Upper lobe of left lung (tissue), 4 donors: ENCODE data around the gene ACACB.

ENCODE experiments used
- EP300 ChIP-seq, 4 donors: sonication (generic); formaldehyde crosslinking; IDR thresholded peaks; one replicate each; pipeline ENCODE4 v1.5.1; 2017; ENCODE audit warnings: antibody characterized with exemption in 4 of 4, control low read depth in 2 of 4
- POLR2A ChIP-seq, 4 donors: fragments of 450-650 bp; IDR thresholded peaks; one replicate each; pipeline ENCODE4 v1.5.1; 2016 to 2017; ENCODE audit warnings: antibody characterized with exemption in 4 of 4, mild to moderate bottlenecking in 2 of 4
- POLR2AphosphoS5 ChIP-seq, 2 donors: sonication (generic); formaldehyde crosslinking; IDR thresholded peaks; one replicate each; pipeline ENCODE4 v1.5.1; 2017; ENCODE audit warnings: antibody characterized with exemption in 2 of 2
- TF ChIP-seq, protein P1 (sequence below), 6 experiments: fragments of 450-650 bp in 4 of 6; fragments of 200-600 bp in 2 of 6; sonication (generic) in 2 of 6; IDR thresholded peaks; one replicate each; pipeline ENCODE4 v1.5.1; 2016 to 2019; ENCODE audit warnings: antibody characterized with exemption in 6 of 6

- TF ChIP-seq, protein P1, sequence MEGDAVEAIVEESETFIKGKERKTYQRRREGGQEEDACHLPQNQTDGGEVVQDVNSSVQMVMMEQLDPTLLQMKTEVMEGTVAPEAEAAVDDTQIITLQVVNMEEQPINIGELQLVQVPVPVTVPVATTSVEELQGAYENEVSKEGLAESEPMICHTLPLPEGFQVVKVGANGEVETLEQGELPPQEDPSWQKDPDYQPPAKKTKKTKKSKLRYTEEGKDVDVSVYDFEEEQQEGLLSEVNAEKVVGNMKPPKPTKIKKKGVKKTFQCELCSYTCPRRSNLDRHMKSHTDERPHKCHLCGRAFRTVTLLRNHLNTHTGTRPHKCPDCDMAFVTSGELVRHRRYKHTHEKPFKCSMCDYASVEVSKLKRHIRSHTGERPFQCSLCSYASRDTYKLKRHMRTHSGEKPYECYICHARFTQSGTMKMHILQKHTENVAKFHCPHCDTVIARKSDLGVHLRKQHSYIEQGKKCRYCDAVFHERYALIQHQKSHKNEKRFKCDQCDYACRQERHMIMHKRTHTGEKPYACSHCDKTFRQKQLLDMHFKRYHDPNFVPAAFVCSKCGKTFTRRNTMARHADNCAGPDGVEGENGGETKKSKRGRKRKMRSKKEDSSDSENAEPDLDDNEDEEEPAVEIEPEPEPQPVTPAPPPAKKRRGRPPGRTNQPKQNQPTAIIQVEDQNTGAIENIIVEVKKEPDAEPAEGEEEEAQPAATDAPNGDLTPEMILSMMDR (IDR thresholded peaks at IDR 0.05): no peak
- TF ChIP-seq POLR2A (IDR thresholded peaks at IDR 0.05) (no peak), POLR2AphosphoS5 (IDR thresholded peaks at IDR 0.05) (no peak), EP300 (IDR thresholded peaks at IDR 0.05) (no peak)
These were observed 92.7 kb downstream of the ACACB start for GRCh38 chr12:109209082-109209481.
